Central memory CD4-positive, alpha-beta T cell (primary cell): ENCODE results near the gene PTPRG.

Experiments
- DNase-seq: peaks from one replicate; pipeline ENCODE4 v3.0.0; 2022

The PTPRG gene

GRCh38 chr3:61937477-61937876 lies 376.1 kb downstream of the PTPRG start:
- DNase-seq: no peak

GRCh38 chr3:61938878-61939549 lies 377.6 kb downstream of the PTPRG start:
- no peak for DNase-seq

- no peak for DNase-seq
Observed at GRCh38 chr3:61940236-61940635, 378.9 kb downstream of the PTPRG start.

- no peak for DNase-seq
Observed at GRCh38 chr3:61943975-61944374, 382.6 kb downstream of the PTPRG start.

GRCh38 chr3:61944726-61945125 lies 383.4 kb downstream of the PTPRG start:
- DNase-seq: no peak

DNA sequence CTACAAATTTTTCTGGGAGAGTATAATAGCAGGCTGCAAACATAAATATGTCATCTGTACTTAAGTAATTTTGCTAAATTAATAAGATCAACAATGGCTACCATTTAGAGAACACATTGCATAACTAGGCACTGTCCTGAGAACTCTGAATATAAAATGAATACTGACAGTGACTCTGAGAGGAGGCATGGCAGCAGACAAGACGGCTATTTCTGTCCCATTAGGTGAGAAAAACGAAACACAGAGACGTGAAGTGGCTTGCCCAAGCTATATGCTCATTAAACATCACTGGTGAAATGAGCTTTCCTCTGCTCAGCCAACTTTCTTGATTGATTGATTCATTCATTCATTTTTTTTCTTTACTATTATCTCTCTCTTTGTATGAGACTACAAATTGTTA lies 384.3 kb downstream of the PTPRG start:
- no peak for DNase-seq

DNA sequence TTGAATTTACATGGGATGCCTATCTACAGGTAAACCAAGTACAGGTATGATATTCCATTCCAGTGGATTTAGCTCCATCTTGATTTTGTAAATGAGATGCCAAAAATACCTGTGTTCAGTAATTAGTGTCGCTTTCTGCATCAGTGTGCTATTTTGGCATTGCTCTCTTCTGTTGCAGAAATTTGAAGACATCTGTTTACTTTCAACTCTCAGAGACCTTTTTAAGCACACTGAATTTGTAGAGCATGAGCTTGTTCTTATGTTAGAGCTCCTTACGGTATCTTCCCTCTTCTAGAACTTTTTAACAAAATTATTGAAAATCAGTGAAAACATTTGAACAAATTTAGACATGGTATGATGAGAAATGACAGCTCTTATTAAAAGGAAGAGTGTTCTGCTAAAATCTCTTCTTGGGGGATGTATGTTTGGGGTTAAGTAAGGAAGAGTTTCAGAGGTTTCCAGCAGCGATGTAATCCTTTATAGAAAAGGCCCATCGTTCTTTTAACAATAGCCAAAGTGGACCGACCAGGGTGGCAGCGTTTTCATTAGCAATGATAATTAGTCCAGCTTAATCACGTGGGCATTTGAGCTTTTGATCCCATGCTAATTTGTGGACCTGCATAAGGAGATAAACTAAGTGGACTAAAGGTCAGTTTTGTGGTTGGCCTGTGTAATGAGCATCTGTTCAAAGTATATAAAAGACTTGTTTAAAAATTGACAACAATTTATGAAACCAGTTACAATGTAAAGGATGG lies 385.4 kb downstream of the PTPRG start:
- DNase-seq: no peak

GRCh38 chr3:61947456-61947855 lies 386.1 kb downstream of the PTPRG start:
- no peak for DNase-seq

- no peak for DNase-seq
Observed at GRCh38 chr3:61948699-61949305, 387.4 kb downstream of the PTPRG start.

- no peak for DNase-seq
Observed at GRCh38 chr3:61954097-61954540, 392.7 kb downstream of the PTPRG start.

DNA sequence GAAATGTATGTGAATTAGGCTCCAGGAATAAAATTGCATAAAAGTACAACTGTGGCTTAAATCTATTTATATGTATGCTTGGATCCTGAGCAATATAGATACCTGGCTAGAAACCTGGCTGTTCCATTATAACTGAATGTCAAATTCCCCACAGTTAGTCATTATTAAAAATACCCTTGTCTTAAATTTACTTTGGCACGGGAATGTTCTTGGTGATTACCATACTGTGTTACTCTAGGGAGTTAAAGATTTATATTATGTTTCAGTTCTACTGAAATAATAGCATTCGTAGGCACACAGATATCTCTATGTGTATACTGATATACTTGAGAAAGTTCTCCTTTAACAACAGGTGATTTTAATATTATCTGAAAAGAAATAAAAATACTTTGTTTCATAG lies 394.1 kb downstream of the PTPRG start:
- DNase-seq: no peak

- no peak for DNase-seq
Observed at GRCh38 chr3:61956236-61956635, 394.9 kb downstream of the PTPRG start.

- no peak for DNase-seq
Observed at GRCh38 chr3:61957259-61957658, 395.9 kb downstream of the PTPRG start.

GRCh38 chr3:61960976-61961375 lies 399.6 kb downstream of the PTPRG start:
- no peak for DNase-seq

- DNase-seq: no peak
Observed at GRCh38 chr3:61961900-61962299, 400.5 kb downstream of the PTPRG start.

GRCh38 chr3:61964566-61964965 lies 403.2 kb downstream of the PTPRG start:
- DNase-seq: no peak

GRCh38 chr3:61965770-61966131 lies 404.4 kb downstream of the PTPRG start:
- no peak for DNase-seq

DNA sequence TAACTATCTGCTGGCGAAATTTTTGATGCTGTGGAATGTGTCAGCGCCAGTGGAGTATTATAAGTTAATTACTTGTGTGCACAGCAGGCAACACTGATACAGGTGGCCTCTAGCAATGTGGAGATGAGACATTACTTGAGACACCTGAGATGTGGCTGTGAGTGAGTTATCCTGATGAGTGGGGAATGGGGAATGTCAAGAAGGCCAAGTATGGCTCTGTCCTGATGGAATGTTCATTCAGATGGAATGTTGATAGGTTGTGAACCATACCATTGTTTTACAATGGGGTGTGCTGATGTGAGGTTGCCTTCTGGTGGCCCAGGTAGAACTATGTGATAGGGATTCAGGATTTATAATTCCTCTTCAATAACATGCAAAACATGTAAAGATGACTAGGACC lies 404.8 kb downstream of the PTPRG start:
- no peak for DNase-seq

- DNase-seq: no peak
Observed at GRCh38 chr3:61967019-61967418, 405.6 kb downstream of the PTPRG start.

GRCh38 chr3:61967937-61968336 lies 406.6 kb downstream of the PTPRG start:
- DNase-seq: no peak

GRCh38 chr3:61974662-61975061 lies 413.3 kb downstream of the PTPRG start:
- no peak for DNase-seq

DNA sequence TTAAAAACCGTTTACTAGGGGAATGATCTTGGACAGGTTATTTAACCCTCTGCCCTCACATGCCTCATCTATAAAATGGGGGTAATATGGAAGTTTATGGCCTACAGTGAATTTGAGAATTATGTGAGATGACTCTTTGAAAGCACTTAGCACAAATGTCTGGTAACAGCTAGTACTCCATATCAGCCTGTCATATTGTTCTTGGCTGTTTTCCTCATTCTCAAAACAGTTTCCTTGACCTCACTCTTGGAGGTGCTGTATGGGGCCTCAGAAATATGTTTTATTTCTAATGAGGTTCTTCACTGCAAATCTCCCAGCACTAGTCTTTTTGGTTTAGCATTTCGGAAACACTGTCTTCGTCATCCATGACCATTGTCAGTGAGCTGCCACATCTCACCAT lies 413.8 kb downstream of the PTPRG start:
- DNase-seq: no peak

- no peak for DNase-seq
Observed at GRCh38 chr3:61975936-61976335, 414.6 kb downstream of the PTPRG start.
